Measurements from ENCODE around the gene GSTO1.
"Not testable (repeated sequence)": the region's sequence is repeated elsewhere in the genome, so short reads cannot be mapped to it uniquely, and the experiment has no call there.

Gene GSTO1

GRCh38 chr10:104254493-104255310 lies at the start of gene GSTO1:
GSTO1 (plus strand) TSS chr10:104254892; CDS start chr10:104254929, 37 bp downstream.
- no peak for DNase-seq (ENCODE audit: low read depth)

GRCh38 chr10:104208730-104209129 lies 46.0 kb upstream of the GSTO1 start:
- DNase-seq (ENCODE audit: low read depth) = no peak

- no peak for DNase-seq (ENCODE audit: low read depth)
Observed at GRCh38 chr10:104209575-104210198, 45.0 kb upstream of the GSTO1 start.

DNA sequence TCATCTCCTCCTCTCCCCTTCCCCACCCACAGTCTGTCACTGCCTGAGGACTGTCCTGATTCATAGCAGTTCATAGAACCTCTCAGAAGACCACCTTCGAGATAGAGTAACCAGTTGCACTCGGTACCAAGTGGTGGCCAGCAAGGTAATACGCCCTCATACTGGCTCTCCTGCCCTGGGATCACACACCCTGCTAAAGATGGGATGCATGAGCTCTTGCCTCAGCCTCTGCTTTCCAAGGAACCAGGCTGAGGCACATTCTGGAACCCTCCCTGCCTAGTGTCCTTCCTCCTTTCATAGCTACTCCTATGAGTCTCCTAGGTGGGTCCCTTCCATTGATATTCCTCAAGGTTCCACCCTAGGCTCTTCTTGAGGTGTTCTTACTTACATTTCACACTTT lies 38.1 kb upstream of the GSTO1 start:
- DNase-seq (ENCODE audit: low read depth) = no peak

- DNase-seq (ENCODE audit: low read depth) = no peak
Observed at GRCh38 chr10:104218751-104219150, 35.9 kb upstream of the GSTO1 start.

DNA sequence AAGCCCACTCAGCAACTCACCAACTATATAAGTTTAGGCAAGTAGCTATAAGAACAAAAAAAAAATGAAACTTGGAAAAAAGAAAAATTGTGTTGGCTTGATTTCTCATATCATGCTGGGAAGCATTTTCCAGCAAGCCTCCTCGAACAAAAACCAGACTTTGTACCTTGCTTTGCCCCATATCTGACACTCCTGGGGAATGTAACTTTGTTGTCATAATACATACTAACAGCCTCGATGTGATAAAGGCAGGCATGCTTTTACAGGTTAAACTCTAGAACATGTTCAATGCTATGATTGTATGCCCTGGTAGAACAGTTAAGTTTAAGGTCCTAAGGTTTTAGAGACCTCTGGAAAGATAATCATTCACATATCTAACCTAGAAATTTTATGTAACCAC lies 34.2 kb upstream of the GSTO1 start:
- no peak for DNase-seq (ENCODE audit: low read depth)

DNA sequence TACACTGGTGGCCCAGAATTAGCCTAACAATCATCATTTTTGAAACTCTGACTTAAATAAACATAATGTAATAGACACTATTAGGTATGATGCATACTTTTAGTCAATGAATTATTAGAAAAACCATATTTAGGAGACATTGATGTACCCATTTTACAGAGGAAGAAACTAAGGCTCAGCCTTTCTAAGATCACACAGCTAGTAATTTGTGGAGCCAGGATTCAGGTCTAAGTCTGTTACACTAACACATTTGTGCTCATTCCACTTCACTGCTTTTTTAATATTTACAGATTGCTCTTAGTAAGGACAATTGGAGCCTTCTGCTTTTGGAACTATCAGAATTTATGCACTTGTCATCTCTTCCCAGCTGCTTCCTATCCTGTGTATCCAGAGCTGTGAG lies 31.4 kb upstream of the GSTO1 start:
- no peak for DNase-seq (ENCODE audit: low read depth)

DNA sequence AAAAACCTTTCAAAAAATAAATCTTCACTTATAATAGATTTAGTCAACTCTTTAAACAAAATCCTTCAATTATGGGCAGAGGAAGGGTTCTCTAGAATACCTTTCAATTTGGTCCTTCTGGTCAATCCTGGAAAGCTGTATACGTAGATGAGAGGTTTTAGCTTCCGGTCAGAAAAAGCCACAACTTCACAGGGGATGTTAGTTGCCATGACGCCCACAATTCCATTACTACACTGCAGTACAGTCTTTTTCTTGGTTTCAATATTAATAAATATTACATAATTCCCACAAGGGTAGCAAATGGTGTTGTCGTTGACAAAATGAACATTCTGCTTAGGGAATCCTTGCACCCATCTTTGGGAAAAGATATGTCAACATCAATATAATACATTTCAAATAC lies 24.2 kb upstream of the GSTO1 start:
- DNase-seq (ENCODE audit: low read depth) = no peak

DNA sequence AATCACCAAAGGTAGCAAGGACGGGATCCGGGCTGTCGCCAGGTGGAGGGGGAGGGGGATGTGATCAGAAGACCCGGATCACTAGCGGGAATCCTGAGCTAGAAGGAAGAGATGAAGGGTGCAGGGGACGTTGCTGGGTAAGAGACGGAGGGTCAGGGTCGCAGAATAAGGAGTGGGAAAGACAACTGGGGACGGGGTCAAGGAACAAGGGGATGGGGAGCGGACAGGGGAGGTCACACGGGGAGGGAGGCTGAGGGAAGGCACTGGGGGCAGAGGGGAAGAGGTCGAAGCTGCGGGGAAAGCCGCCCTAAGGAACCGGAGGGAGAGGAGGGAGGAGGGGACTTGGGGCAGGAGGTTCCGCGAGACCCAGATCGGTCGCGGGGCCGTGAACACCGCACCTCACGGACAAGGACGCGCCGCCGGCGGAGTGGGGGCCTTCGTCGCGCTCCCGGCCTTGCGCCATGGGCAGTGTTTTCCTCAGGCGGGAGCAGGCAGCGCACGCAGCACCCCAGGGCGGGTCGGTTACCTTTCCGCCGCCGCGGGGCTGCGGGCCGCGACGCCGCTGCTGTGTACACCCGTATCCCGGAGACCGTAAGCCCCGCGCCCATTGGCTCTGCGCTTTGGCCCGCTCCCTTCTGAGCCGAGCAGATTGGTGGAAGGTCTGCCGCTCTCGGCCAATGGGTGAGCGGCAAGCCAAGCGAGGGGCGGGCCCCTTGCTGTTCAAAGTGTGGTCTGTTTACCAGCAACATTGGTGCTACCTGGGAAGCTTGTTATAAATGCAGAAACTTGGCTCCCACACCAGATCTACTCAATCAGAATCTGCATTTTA lies 22.7 kb upstream of the GSTO1 start, which contains the start of gene CFAP43:
CFAP43 (minus strand) TSS at position 581 of the 829 bp plus-strand sequence; CDS start at position 463, 118 bp downstream.
- peak; percentile 96 for DNase-seq (ENCODE audit: low read depth)

DNA sequence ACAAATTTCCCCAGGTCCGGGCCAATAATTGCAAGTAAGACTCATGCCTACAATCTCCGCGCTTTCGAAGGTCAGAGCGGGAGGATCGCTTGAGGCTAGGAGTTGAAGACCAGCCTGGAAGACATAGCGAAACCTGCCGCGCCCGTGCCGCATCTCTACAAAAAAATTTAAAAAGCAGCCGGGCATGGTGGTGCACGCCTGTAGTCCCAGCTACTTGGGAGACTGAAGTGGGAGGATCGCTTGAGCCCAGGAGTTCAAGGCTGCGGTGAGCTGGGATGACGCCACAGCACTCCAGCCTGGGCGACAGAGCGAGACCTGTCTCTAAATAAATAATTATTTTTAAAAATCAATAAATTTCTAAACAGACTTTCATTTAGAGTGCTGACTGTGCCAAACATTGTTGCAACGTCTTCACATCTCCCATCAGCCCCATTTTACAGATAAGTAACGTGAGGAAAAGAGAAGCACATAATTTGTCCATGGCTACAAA lies 22.0 kb upstream of the GSTO1 start:
- no peak for DNase-seq (ENCODE audit: low read depth)

DNA sequence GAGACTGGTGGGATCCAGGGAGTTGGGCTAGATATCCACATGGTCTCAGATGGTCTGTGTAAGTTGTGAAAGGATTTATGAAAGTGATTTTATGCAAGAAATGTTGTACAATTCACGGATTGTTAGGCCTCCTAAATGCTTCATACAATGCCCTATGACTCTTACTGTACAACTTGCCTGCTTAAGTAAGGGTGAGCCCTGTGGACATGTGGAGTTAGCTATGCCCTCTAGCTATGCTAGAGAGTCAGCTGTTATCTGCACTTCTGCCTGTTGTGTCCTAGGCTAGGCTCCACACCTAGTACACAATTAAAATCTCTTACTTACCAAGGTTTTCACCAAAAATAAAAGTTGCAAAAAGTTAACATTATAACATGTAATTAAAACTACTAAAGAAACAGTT lies 20.9 kb upstream of the GSTO1 start:
- DNase-seq (ENCODE audit: low read depth) = no peak

GRCh38 chr10:104234934-104235333 lies 19.8 kb upstream of the GSTO1 start:
- DNase-seq (ENCODE audit: low read depth) = no peak

DNA sequence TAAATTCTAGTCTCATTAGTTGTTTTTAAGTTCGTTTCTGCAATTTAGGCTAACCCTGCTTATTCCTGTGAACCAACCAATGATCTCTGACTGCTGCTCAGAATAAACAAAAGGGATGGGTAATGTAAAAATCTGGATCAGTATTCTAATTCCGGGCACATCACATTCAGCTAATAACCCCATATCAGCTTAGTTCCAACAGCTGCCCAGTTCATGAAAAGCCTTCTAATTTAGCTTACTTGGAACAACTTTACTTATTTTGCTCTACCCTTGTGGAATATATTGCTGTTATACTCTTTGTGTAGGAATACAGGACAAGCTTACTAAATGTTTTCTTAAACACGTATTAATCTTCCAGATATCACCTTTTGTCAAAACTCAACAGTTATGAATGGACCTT lies 18.9 kb upstream of the GSTO1 start:
- DNase-seq (ENCODE audit: low read depth) = no peak

DNA sequence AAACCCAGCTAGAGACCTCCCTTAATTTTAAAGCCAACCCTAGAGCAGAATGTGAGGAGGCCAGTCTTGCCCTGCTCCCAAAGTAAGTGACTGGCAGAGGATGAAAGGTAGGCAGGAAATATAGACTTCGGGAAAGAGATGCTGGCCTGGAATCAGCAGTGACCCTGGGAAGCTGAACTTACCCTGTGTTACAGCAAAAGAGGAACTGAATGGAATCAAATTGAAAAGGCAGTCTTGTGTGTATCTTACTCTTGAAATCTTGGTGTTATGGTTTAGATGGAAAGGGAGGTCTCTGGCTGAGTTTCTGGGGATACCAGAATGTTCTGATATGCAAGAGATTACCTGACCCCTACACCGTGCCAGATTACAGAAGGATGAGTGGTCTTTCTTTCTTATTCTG lies 14.6 kb upstream of the GSTO1 start:
- no peak for DNase-seq (ENCODE audit: low read depth)

DNA sequence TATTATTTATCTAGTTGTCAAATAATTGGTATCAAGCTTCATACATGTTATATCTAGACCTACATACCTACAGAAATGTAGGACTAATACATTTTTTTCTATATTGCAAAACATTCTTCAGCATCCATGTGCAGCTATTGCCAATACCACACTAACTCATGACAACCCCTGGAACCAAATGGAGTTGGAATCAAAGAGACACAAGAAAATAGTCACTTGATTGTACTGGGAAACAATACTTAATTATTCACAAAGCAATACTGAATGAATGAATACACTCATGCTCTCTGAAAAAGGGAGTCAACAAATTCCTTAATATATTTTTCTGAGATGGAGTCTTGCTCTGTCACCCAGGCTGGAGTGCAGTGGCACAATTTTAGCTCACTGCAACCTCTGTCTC lies 12.1 kb upstream of the GSTO1 start:
- no peak for DNase-seq (ENCODE audit: low read depth)

- not testable (repeated sequence) for DNase-seq (ENCODE audit: low read depth)
Observed at GRCh38 chr10:104243009-104243408, 11.7 kb upstream of the GSTO1 start.

DNA sequence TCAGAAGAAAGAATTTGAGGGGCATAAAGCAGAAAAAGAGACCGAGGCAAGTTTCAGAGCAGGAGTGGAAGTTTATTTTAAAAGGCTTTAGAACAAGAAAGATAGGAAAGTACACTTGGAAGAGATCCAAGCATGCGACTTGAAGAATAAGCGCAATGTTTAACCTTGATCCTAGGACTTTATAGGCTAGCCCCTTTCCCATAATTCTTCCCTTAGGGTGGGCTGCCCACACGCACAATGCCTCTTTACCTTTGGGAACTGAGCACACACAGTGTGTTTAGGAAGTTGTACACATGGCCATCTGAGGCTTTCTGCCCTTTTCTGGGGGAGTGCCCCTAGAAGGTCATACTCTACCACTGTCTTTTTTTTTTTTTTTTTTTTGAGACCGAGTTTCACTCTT lies 11.2 kb upstream of the GSTO1 start:
- DNase-seq (ENCODE audit: low read depth) = no peak

- DNase-seq (ENCODE audit: low read depth) = no peak
Observed at GRCh38 chr10:104245066-104245632, 9.5 kb upstream of the GSTO1 start.

- no peak for DNase-seq (ENCODE audit: low read depth)
Observed at GRCh38 chr10:104246976-104247375, 7.7 kb upstream of the GSTO1 start.

GRCh38 chr10:104247513-104248146 lies 7.1 kb upstream of the GSTO1 start:
- DNase-seq (ENCODE audit: low read depth) = no peak

- DNase-seq (ENCODE audit: low read depth) = not testable (repeated sequence)
Observed at GRCh38 chr10:104248931-104249330, 5.8 kb upstream of the GSTO1 start.

DNA sequence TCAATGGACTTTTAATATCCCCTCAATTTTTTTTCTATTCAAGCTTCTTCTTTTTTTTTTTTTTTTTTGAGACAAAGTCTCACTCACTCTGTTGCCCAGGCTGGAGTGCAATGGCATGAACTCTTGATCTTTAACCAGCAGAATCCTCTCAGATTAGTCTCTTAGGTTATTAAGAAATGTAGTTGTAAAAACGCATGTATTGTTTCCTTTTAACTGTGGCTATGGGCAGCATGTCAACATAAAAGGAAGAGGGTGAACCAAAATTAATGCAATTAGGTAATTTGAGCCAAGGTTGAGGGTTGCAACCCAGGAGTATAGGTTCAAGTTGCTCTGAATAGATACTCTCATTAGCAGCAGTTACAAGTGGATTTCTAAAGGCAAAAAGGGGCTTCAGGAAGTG lies 4.3 kb upstream of the GSTO1 start:
- DNase-seq (ENCODE audit: low read depth) = no peak
